ENCODE data around the gene CYP26B1.
A peak's percentile ranks its signal among the peaks of the same experiment; 100 is the strongest.

Gene CYP26B1

GRCh38 chr2:72147303-72147971, at the start of gene CYP26B1:
Gene CYP26B1 (minus strand): TSS chr2:72147862. CDS start chr2:72147834, 28 bp downstream.
- Histone ChIP-seq H2AFZ (ENCODE audit: low read length) (peak within 1 kb of the TSS; percentile 20; the same call in 1 of the 2 replicates), H3K9me3 (replicated peaks; ENCODE audit: insufficient read depth, low read length) (no peaks in the 10 kb centered on the region), H3K27me3 (replicated peaks; ENCODE audit: insufficient read depth, low read length) (peaks cover 19% of the 10 kb centered on the region), H3F3A (ENCODE audit: insufficient read depth, low read length) (no peaks in the 10 kb centered on the region), H3K27ac (ENCODE audit: low read length) (no peak within 1 kb of the TSS), H3K36me3 (replicated peaks; ENCODE audit: insufficient read depth, low read length) (no peaks in the 10 kb centered on the region), H3K9ac (ENCODE audit: low read length) (no peak within 1 kb of the TSS), H3K4me3 (ENCODE audit: low read length) (peak within 1 kb of the TSS; percentile 73), H4K20me1 (ENCODE audit: insufficient read depth, low read length) (no peaks in the 10 kb centered on the region), H3K9me2 (replicated peaks; ENCODE audit: insufficient read depth, low read length) (no peaks in the 10 kb centered on the region), H3K4me2 (ENCODE audit: low read depth, low read length) (peak within 1 kb of the TSS; percentile 90), H3K4me1 (ENCODE audit: low read length) (peaks cover 8% of the 10 kb centered on the region; the same call in 1 of the 2 replicates), H3K79me2 (ENCODE audit: low read length) (no peaks in the 10 kb centered on the region)
- DNase-seq: no peak
- no peak for TF ChIP-seq EZH2phosphoT487 (IDR thresholded peaks at IDR 0.05; ENCODE audit: low read length)
- no peak for TF ChIP-seq CTCF (IDR thresholded peaks at IDR 0.05; ENCODE audit: low read length)
- no peak for TF ChIP-seq EZH2 (optimal IDR thresholded peaks at IDR 0.05; ENCODE audit: low read depth, low read length)

- H3K9me3 ChIP-seq (replicated peaks; ENCODE audit: insufficient read depth, low read length): no peaks in the 10 kb centered on the region
- no peak overlapping the region for H3K4me3 ChIP-seq (ENCODE audit: low read length)
- H3K36me3 ChIP-seq (replicated peaks; ENCODE audit: insufficient read depth, low read length): no peaks in the 10 kb centered on the region
- H3K27ac ChIP-seq (ENCODE audit: low read length): no peak overlapping the region
- H3F3A ChIP-seq (ENCODE audit: insufficient read depth, low read length): no peaks in the 10 kb centered on the region
- no peaks in the 10 kb centered on the region for H3K27me3 ChIP-seq (replicated peaks; ENCODE audit: insufficient read depth, low read length)
- no peak overlapping the region for H2AFZ ChIP-seq (ENCODE audit: low read length)
- no peak for DNase-seq
- no peak for TF ChIP-seq EZH2phosphoT487 (IDR thresholded peaks at IDR 0.05; ENCODE audit: low read length)
- no peak for TF ChIP-seq CTCF (IDR thresholded peaks at IDR 0.05; ENCODE audit: low read length)
- no peak for TF ChIP-seq EZH2 (optimal IDR thresholded peaks at IDR 0.05; ENCODE audit: low read depth, low read length)
- H3K4me1 ChIP-seq (ENCODE audit: low read length): no peaks in the 10 kb centered on the region
- H3K9me2 ChIP-seq (replicated peaks; ENCODE audit: insufficient read depth, low read length): no peaks in the 10 kb centered on the region
- no peak overlapping the region for H3K9ac ChIP-seq (ENCODE audit: low read length)
- H4K20me1 ChIP-seq (ENCODE audit: insufficient read depth, low read length): no peaks in the 10 kb centered on the region
- H3K79me2 ChIP-seq (ENCODE audit: low read length): no peaks in the 10 kb centered on the region
- no peak overlapping the region for H3K4me2 ChIP-seq (ENCODE audit: low read depth, low read length)
Observed at GRCh38 chr2:72193723-72194122, 46.1 kb upstream of the CYP26B1 start.

GRCh38 chr2:72191441-72191840, 43.8 kb upstream of the CYP26B1 start:
- TF ChIP-seq EZH2 (optimal IDR thresholded peaks at IDR 0.05; ENCODE audit: low read depth, low read length) (no peak), EZH2phosphoT487 (IDR thresholded peaks at IDR 0.05; ENCODE audit: low read length) (no peak), CTCF (IDR thresholded peaks at IDR 0.05; ENCODE audit: low read length) (no peak)
- no peaks in the 10 kb centered on the region for H3F3A ChIP-seq (ENCODE audit: insufficient read depth, low read length)
- no peaks in the 10 kb centered on the region for H3K9me3 ChIP-seq (replicated peaks; ENCODE audit: insufficient read depth, low read length)
- no peaks in the 10 kb centered on the region for H3K4me1 ChIP-seq (ENCODE audit: low read length)
- no peaks in the 10 kb centered on the region for H3K36me3 ChIP-seq (replicated peaks; ENCODE audit: insufficient read depth, low read length)
- no peaks in the 10 kb centered on the region for H3K27me3 ChIP-seq (replicated peaks; ENCODE audit: insufficient read depth, low read length)
- H3K4me3 ChIP-seq (ENCODE audit: low read length): no peak overlapping the region
- no peak overlapping the region for H3K27ac ChIP-seq (ENCODE audit: low read length)
- no peaks in the 10 kb centered on the region for H3K79me2 ChIP-seq (ENCODE audit: low read length)
- DNase-seq: no peak
- no peak overlapping the region for H2AFZ ChIP-seq (ENCODE audit: low read length)
- H3K9ac ChIP-seq (ENCODE audit: low read length): no peak overlapping the region
- no peaks in the 10 kb centered on the region for H4K20me1 ChIP-seq (ENCODE audit: insufficient read depth, low read length)
- no peaks in the 10 kb centered on the region for H3K9me2 ChIP-seq (replicated peaks; ENCODE audit: insufficient read depth, low read length)
- no peak overlapping the region for H3K4me2 ChIP-seq (ENCODE audit: low read depth, low read length)

Data from MM.1S (cell line).